ENCODE results near the gene MVK. TPM values are rescaled to one million over a fixed set of nuclear protein-coding genes. Genes with fewer than 3 reads are reported as not detected.

The MVK gene
- total and polyA plus RNA-seq, 9 donors, result 7.4 to 66.4 (median 18.6) TPM

GRCh38 chr12:109607618-109608017 is 34.0 kb downstream of the MVK start:
- no peak for DNase-seq
- no peak for TF ChIP-seq CTCF (IDR thresholded peaks at IDR 0.05)
- no peak for TF ChIP-seq EP300 (IDR thresholded peaks at IDR 0.05)
- no peak for TF ChIP-seq POLR2A (IDR thresholded peaks at IDR 0.05)
- H3K36me3 ChIP-seq, result no peaks in the 10 kb centered on the region
- H3K9me3 ChIP-seq, result no peaks in the 10 kb centered on the region
- intact Hi-C loops (cut with DNase I), result no loop called here
- peaks cover 3% of the 10 kb centered on the region for H3K4me1 ChIP-seq (ENCODE audit: insufficient read depth)
- no peaks in the 10 kb centered on the region for H3K27me3 ChIP-seq
- 91 to 95% (median 95%) methylated on average over 4 of the region's 4 CpGs for WGBS, 3 donors
- no peak overlapping the region for H3K27ac ChIP-seq
- no peak overlapping the region for H3K4me3 ChIP-seq

GRCh38 chr12:109608270-109608669 is 34.7 kb downstream of the MVK start:
- DNase-seq, result no peak
- intact Hi-C loops (cut with DNase I), result no loop called here
- 84 to 92% (median 86%) methylated on average over 4 of the region's 4 CpGs for WGBS, 3 donors
- Histone ChIP-seq H3K4me3 (no peak overlapping the region), H3K36me3 (no peaks in the 10 kb centered on the region), H3K27ac (no peak overlapping the region), H3K9me3 (no peaks in the 10 kb centered on the region), H3K27me3 (no peaks in the 10 kb centered on the region), H3K4me1 (ENCODE audit: insufficient read depth) (peaks cover 3% of the 10 kb centered on the region)
- TF ChIP-seq EP300 (IDR thresholded peaks at IDR 0.05) (no peak), CTCF (IDR thresholded peaks at IDR 0.05) (no peak), POLR2A (IDR thresholded peaks at IDR 0.05) (no peak)

- no peak for DNase-seq
- H3K9me3 ChIP-seq, result no peaks in the 10 kb centered on the region
- H3K4me3 ChIP-seq, result no peak overlapping the region
- peaks cover 3% of the 10 kb centered on the region for H3K4me1 ChIP-seq (ENCODE audit: insufficient read depth)
- 94 to 97% (median 96%) methylated on average over 3 of the region's 3 CpGs for WGBS, 3 donors
- no peaks in the 10 kb centered on the region for H3K36me3 ChIP-seq
- intact Hi-C loops (cut with DNase I), result no loop called here
- TF ChIP-seq CTCF (IDR thresholded peaks at IDR 0.05), result no peak
- H3K27ac ChIP-seq, result no peak overlapping the region
- H3K27me3 ChIP-seq, result no peaks in the 10 kb centered on the region
Measured at GRCh38 chr12:109608793-109609192, 35.2 kb downstream of the MVK start.

- peaks cover 3% of the 10 kb centered on the region for H3K4me1 ChIP-seq (ENCODE audit: insufficient read depth)
- no peaks in the 10 kb centered on the region for H3K9me3 ChIP-seq
- H3K4me3 ChIP-seq, result no peak overlapping the region
- H3K27me3 ChIP-seq, result no peaks in the 10 kb centered on the region
- H3K36me3 ChIP-seq, result no peaks in the 10 kb centered on the region
- no peak for DNase-seq
- no peak for TF ChIP-seq POLR2A (IDR thresholded peaks at IDR 0.05)
- no peak for TF ChIP-seq CTCF (IDR thresholded peaks at IDR 0.05)
- 47 to 57% (median 51%) methylated on average over 2 of the region's 2 CpGs for WGBS, 3 donors
- intact Hi-C loops (cut with DNase I), result no loop called here
- H3K27ac ChIP-seq, result no peak overlapping the region
Measured at GRCh38 chr12:109609342-109609741, 35.7 kb downstream of the MVK start.

- Histone ChIP-seq H3K36me3 (no peaks in the 10 kb centered on the region), H3K27me3 (no peaks in the 10 kb centered on the region), H3K9me3 (no peaks in the 10 kb centered on the region), H3K27ac (no peak overlapping the region), H3K4me3 (no peak overlapping the region), H3K4me1 (ENCODE audit: insufficient read depth) (peaks cover 3% of the 10 kb centered on the region)
- WGBS, 3 donors, result 83 to 91% (median 85%) methylated on average over 4 of the region's 4 CpGs
- no peak for TF ChIP-seq POLR2A (IDR thresholded peaks at IDR 0.05)
- no peak for DNase-seq
- intact Hi-C loops (cut with DNase I), result no loop called here
Measured at GRCh38 chr12:109610523-109610922, 36.9 kb downstream of the MVK start.
